Measurements from ENCODE around the gene FER.

DNA sequence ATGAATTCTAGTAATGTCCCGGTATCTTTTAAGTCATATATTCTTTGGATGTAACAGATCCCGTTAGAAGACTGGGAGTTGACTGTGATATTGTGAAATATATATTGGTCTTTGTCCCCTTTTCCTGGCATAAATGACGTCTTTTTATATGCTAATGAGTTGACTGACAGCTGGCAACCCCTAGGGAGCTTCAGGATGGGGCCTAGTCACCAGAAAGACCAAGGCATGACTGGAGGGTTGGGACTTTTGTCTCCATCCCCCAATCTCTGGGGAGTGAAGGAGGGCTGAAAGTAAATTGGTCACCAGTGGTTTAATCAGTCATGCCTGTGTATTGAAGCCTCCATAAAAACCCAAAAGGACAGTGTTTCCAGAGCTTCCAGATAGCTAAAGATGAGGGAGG, 420.5 kb downstream of the FER start:
- TF ChIP-seq EZH2 (IDR thresholded peaks at IDR 0.05; ENCODE audit: low read depth), result no peak
- TF ChIP-seq, protein P1, sequence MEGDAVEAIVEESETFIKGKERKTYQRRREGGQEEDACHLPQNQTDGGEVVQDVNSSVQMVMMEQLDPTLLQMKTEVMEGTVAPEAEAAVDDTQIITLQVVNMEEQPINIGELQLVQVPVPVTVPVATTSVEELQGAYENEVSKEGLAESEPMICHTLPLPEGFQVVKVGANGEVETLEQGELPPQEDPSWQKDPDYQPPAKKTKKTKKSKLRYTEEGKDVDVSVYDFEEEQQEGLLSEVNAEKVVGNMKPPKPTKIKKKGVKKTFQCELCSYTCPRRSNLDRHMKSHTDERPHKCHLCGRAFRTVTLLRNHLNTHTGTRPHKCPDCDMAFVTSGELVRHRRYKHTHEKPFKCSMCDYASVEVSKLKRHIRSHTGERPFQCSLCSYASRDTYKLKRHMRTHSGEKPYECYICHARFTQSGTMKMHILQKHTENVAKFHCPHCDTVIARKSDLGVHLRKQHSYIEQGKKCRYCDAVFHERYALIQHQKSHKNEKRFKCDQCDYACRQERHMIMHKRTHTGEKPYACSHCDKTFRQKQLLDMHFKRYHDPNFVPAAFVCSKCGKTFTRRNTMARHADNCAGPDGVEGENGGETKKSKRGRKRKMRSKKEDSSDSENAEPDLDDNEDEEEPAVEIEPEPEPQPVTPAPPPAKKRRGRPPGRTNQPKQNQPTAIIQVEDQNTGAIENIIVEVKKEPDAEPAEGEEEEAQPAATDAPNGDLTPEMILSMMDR (conservative IDR thresholded peaks at IDR 0.05), result no peak
